Loucy (cell line): Measurements from ENCODE around the gene ADCY4.

Source experiments
- H2AFZ ChIP-seq: fragments of 200-600 bp; sonication (generic); 2 replicates; pipeline ENCODE4 v1.6.0; 2016; ENCODE audit warnings: antibody characterized with exemption, mild to moderate bottlenecking, low read length, moderate library complexity
- H3F3A ChIP-seq: fragments of 200-600 bp; 2 replicates; pipeline ENCODE4 v1.6.0; 2016; ENCODE audit warnings: antibody characterized with exemption, low read depth, mild to moderate bottlenecking
- H3K27me3 ChIP-seq: fragments of 200-600 bp; sonication (generic); 2 replicates; pipeline ENCODE4 v1.6.1; 2014; ENCODE audit warnings: low read length, mild to moderate bottlenecking; ENCODE audit not compliant: insufficient read depth, poor library complexity, severe bottlenecking
- H3K36me3 ChIP-seq: fragments of 200-600 bp; sonication (generic); 2 replicates; pipeline ENCODE4 v1.6.1; 2016; ENCODE audit warnings: low read length; ENCODE audit not compliant: insufficient read depth
- H3K4me1 ChIP-seq: fragments of 200-600 bp; sonication (generic); 2 replicates; pipeline ENCODE4 v1.5.1; 2014; ENCODE audit warnings: low read length, mild to moderate bottlenecking; ENCODE audit not compliant: insufficient read depth, poor library complexity, severe bottlenecking
- H3K4me2 ChIP-seq: fragments of 200-600 bp; sonication (generic); 2 replicates; pipeline ENCODE4 v1.6.0; 2014; ENCODE audit warnings: antibody characterized with exemption, low read length, low read depth, mild to moderate bottlenecking; ENCODE audit not compliant: poor library complexity, severe bottlenecking
- H3K4me3 ChIP-seq: fragments of 200-600 bp; sonication (generic); 2 replicates; pipeline ENCODE4 v1.5.1; 2014; ENCODE audit warnings: low read length, mild to moderate bottlenecking, mixed read lengths; ENCODE audit not compliant: poor library complexity, severe bottlenecking
- H3K79me2 ChIP-seq: fragments of 200-600 bp; sonication (generic); 2 replicates; pipeline ENCODE4 v1.6.1; 2014; ENCODE audit warnings: low read length; ENCODE audit not compliant: insufficient read depth
- H3K9ac ChIP-seq: fragments of 200-600 bp; sonication (generic); 2 replicates; pipeline ENCODE4 v1.6.0; 2014; ENCODE audit warnings: mild to moderate bottlenecking, low read depth, low read length, moderate library complexity; ENCODE audit not compliant: poor library complexity, severe bottlenecking
- H3K9me2 ChIP-seq: fragments of 200-600 bp; sonication (generic); replicated peaks from 2 replicates; pipeline ENCODE4 v1.6.1; 2016; ENCODE audit warnings: low read depth, low read length, mixed read lengths
- H3K9me3 ChIP-seq: fragments of 200-600 bp; sonication (generic); 2 replicates; pipeline ENCODE4 v1.6.1; 2014; ENCODE audit warnings: mild to moderate bottlenecking, antibody characterized with exemption, low read length, low read depth; ENCODE audit not compliant: insufficient read depth
- H4K20me1 ChIP-seq: fragments of 200-600 bp; sonication (generic); 2 replicates; pipeline ENCODE4 v1.6.0; 2014; ENCODE audit warnings: antibody characterized with exemption, low read length, mild to moderate bottlenecking; ENCODE audit not compliant: insufficient read depth, poor library complexity, severe bottlenecking
- EZH2phosphoT487 ChIP-seq: fragments of 200-600 bp; IDR thresholded peaks from 2 replicates; pipeline ENCODE4 v1.6.1; 2018; ENCODE audit warnings: antibody characterized with exemption, mild to moderate bottlenecking, moderate library complexity, borderline replicate concordance
- TF ChIP-seq, protein P1 (sequence below): fragments of 200-600 bp; sonication (generic); conservative IDR thresholded peaks from 2 replicates; pipeline ENCODE4 v1.5.1; 2014; ENCODE audit warnings: mild to moderate bottlenecking, antibody characterized with exemption, low read length

The ADCY4 gene

DNA sequence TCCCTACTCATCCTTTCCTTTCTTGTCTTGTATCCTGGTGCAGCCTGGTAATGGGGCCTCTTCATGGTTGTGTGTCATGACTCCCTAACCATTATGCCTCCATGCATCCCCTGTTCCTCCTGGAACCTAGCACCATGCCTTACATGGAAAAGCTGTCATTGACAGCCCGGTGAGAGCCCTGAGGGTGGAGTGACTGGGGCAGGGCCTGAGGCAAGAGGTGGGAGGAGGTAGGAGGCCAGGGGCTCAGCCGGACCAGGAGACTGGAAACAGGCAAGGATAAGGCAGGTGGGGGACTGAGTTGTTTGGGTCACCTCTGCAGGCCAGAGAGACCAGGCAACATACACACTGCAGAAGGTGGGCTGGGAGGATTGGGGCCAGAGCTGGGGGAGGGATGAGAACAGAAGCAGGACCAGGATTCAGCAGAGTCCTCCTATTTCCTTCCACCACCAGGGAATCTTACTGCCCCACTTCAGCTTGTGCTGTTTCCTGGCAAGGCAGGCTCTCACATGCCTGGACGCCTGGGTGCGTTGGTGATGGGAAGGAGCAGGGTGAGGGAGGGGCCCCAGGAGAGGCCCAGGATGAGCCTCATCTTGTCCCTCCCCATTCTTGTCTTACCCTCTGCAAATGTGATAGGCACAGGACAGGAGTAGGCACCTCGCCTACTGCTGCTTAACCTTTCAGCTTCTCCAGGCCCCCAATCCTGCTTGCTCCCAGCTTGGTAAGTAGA lies 25.2 kb downstream of the ADCY4 start, which contains the start of gene LTB4R2:
Gene LTB4R2, plus strand, starts transcription at position 603 of the 727 bp plus-strand sequence. CDS start 525 bp downstream, outside the sequence.
- H2AFZ ChIP-seq: no peak within 1 kb of the TSS
- H3K27me3 ChIP-seq: no peaks in the 10 kb centered on the region
- H3K4me2 ChIP-seq: no peak within 1 kb of the TSS
- H3K36me3 ChIP-seq: peaks cover 20% of the 10 kb centered on the region; the same call in 1 of the 2 replicates
- no peaks in the 10 kb centered on the region for H4K20me1 ChIP-seq
- H3K9me2 ChIP-seq: no peaks in the 10 kb centered on the region
- H3F3A ChIP-seq: no peaks in the 10 kb centered on the region
- no peaks in the 10 kb centered on the region for H3K79me2 ChIP-seq
- H3K4me1 ChIP-seq: peaks cover 20% of the 10 kb centered on the region
- H3K9ac ChIP-seq: no peak within 1 kb of the TSS
- no peak within 1 kb of the TSS for H3K4me3 ChIP-seq
- H3K9me3 ChIP-seq: no peaks in the 10 kb centered on the region
- TF ChIP-seq, protein P1, sequence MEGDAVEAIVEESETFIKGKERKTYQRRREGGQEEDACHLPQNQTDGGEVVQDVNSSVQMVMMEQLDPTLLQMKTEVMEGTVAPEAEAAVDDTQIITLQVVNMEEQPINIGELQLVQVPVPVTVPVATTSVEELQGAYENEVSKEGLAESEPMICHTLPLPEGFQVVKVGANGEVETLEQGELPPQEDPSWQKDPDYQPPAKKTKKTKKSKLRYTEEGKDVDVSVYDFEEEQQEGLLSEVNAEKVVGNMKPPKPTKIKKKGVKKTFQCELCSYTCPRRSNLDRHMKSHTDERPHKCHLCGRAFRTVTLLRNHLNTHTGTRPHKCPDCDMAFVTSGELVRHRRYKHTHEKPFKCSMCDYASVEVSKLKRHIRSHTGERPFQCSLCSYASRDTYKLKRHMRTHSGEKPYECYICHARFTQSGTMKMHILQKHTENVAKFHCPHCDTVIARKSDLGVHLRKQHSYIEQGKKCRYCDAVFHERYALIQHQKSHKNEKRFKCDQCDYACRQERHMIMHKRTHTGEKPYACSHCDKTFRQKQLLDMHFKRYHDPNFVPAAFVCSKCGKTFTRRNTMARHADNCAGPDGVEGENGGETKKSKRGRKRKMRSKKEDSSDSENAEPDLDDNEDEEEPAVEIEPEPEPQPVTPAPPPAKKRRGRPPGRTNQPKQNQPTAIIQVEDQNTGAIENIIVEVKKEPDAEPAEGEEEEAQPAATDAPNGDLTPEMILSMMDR: no peak
- TF ChIP-seq EZH2phosphoT487: no peak

- TF ChIP-seq, protein P1: no peak; the same call in 1 of the 2 replicates
- Histone ChIP-seq H3F3A (no peaks in the 10 kb centered on the region), H3K9me3 (no peaks in the 10 kb centered on the region), H3K9ac (no peak overlapping the region), H2AFZ (no peak overlapping the region), H3K27me3 (no peaks in the 10 kb centered on the region), H3K36me3 (peaks cover 32% of the 10 kb centered on the region; the same call in 1 of the 2 replicates), H3K4me2 (no peak overlapping the region), H3K9me2 (no peaks in the 10 kb centered on the region), H3K4me1 (peaks cover 8% of the 10 kb centered on the region), H3K4me3 (no peak overlapping the region), H4K20me1 (no peaks in the 10 kb centered on the region), H3K79me2 (no peaks in the 10 kb centered on the region)
Measured at GRCh38 chr14:24308342-24309124, 26.3 kb downstream of the ADCY4 start.

DNA sequence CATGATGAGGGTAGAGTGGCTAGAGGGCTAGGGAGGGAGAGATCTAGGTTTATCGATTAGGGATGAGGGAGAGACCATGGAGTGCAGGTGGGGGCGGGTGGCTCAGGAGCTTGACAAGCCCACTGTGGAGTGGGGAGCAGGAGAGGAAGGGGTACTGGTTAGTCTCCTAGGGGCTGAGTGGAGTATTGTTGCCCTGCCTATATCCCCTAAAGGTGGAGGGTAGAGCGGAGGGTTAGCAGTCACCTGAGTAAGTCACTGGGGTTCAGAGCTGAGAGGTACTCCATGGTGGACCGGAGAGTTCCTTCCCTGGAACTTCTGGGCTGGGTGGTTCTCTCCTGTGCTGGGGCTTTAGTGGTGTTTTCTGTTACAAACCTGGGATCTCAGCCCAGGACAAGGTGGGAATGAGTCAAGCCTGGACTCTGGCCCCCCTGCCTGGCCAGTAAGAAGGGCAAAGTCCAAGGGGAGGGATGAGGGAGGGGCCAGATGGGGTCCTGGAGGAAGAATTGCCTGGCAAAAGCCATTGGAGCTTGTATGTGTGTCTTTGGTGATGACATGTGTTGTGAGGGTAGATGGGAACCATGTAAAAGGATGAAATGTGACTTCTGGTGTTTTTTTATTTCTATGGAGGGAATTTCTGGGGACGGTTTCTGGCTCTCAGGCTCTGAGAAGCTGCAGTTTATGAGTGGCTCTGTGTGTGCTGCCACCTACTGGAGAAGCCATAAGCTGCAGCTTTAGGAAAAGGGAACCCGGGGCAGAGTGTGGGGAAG lies 27.1 kb downstream of the ADCY4 start, which contains the start of gene CIDEB:
Gene CIDEB, minus strand, starts transcription at position 403 of the 767 bp plus-strand sequence. Its CDS starts 119 bp downstream, at position 284.
- no peak within 1 kb of the TSS for H3K9ac ChIP-seq
- no peaks in the 10 kb centered on the region for H3K9me3 ChIP-seq

More for the DNA sequence above, 27.1 kb downstream of the ADCY4 start, which contains the start of gene CIDEB:
- H3K27me3 ChIP-seq: no peaks in the 10 kb centered on the region
- H2AFZ ChIP-seq: no peak within 1 kb of the TSS
- H3K4me1 ChIP-seq: peaks cover 6% of the 10 kb centered on the region
- H3K79me2 ChIP-seq: no peaks in the 10 kb centered on the region; the same call in 1 of the 2 replicates
- H4K20me1 ChIP-seq: no peaks in the 10 kb centered on the region
- no peak within 1 kb of the TSS for H3K4me2 ChIP-seq
- H3K4me3 ChIP-seq: no peak within 1 kb of the TSS
- H3F3A ChIP-seq: no peaks in the 10 kb centered on the region
- H3K9me2 ChIP-seq: no peaks in the 10 kb centered on the region
- H3K36me3 ChIP-seq: peaks cover 38% of the 10 kb centered on the region; the same call in 1 of the 2 replicates
- TF ChIP-seq, protein P1: peak; percentile 93
- TF ChIP-seq EZH2phosphoT487: no peak
